Stimulated activated CD8-positive, alpha-beta memory T cell treated with anti-CD3 and anti-CD28 coated beads, Interleukin-12 subunit alpha, Interleukin-12 subunit beta, amount 100 ng/mL, for 1 hour (primary cell): ENCODE measurements around the gene DGKI.

Experiments
- DNase-seq: peaks from one replicate; pipeline ENCODE4 v3.0.0-alpha.2; 2020; ENCODE audit warnings: low read depth

DGKI gene

DNA sequence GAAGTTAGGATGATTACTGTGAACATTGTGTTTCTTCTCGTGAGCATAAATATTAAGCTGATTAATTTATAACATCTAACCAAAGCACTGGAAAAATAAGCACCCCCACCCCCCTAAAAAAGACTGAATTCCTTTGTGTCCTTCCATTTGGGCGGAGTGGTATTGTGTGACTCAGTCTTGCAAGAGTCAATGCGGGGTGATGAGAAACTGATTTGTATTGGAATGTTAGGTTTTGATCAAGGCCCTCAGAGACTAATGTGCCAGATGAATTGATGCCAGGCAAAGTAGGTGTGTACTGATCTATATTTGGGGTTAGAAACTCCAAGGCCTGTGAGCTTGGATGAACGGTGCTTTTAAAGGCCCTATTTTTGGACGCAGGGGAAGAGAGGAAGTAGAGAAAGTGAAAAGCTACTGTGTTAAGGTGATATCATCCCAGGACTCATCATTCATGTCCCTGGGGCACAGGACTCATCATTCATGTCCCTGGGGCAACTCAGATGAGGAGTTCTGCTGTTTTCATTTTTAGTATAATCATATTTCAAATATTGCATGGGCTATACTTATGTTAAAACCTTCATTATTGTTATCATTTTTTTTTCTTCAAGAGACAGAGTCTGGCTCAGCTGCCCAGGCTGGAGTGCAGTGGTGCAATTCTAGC lies 442.0 kb downstream of the DGKI start:
- DNase-seq = no peak

DNA sequence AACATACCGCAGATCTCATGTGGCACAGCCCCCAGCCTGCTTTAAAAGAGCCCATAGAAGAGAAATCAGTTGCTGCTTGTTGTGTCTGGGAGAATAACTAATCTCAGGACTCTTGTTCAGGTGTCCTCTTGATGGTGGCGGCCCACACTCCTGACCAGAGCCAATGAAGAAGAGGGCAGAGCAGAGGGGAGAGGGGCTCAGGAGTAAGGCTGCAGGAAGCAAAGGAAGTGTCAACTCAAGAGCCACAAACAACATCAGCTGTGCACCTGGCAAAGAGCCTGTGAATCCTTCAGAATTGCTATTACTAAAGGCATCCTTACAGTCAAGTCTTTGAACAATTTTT lies 443.4 kb downstream of the DGKI start:
- no peak for DNase-seq

DNA sequence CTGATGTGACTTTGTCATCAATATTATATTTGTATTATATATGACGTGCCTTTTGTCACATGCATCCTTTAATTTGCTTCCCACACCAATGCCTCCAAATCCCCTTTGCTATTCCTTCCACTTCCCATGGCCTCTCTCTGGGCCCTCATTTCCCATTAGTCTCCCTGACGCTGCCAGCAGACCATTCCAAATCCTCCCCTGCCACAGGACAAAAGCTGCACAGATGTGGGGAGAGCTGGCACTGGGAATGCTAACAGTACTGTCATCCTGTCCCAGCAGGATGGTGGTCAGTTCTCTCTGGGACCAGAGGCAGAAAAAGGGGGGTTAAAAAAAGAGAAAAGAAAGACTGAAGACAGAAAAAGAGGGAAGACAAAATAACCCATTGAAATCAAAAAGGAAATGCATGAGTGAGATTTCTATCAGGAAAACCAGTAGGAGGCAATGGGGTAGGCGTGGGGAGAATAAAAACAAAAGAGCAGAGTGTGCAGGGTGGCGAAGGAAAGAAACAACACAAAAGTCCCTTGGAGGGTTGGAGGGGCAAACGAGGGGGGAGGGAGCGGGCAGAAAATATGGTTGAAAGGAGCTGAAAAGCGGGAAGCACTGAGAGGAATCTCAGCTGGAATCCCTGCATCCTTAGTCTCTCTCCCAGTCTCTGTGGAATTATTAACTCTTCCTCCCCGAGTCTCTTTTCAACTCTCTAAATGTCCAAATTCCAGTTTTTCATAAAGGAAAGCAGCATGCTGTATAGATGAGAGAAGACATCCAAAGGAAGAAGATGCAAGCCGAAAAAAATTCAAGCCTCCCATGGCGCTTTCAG lies 444.0 kb downstream of the DGKI start:
- no peak for DNase-seq

DNA sequence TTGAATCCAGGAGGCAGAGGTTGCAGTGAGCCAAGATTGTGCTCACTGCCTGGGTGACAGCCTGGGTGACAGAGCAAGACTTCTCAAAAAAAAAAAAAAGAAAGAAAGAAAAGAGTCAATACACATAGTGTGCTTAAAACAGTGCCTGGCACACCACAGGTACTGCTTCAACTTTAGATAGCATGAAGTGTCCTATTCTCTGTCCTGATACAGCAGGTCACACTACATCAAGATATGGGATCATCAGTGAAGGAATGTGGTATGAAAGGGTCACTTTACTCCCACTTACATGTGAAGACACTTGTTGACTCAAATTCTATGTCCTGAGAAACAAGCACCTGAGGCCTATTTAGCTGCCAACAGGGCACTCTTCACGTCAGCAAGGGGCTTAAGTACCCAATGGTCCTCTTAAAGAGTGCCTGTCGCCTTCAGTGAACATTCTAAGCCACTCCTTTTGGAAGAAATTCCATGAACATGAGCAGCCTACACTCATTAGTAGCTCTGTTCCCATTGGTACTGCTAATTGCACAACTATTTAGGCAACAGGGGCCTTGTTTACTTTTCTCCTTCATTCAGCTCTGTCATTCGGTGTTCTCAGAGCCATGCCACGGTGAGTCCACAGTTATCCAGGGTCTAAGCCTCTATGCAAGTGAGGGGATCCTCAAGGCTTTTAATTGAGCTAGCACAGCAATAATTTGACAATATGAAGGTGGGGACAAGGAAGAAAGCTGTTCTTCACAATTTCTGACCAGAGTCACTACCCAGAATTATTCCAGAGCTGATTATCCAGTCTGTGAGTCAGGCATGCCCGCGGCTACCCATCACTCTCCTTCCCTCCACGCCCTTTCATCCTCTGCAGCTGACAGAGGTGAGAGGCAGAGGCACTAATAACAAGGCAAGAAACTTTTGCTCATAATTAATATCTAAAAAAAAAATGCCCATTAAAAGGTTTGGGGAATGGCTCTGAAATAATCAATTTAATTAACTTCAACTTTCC lies 446.6 kb downstream of the DGKI start:
- no peak for DNase-seq

DNA sequence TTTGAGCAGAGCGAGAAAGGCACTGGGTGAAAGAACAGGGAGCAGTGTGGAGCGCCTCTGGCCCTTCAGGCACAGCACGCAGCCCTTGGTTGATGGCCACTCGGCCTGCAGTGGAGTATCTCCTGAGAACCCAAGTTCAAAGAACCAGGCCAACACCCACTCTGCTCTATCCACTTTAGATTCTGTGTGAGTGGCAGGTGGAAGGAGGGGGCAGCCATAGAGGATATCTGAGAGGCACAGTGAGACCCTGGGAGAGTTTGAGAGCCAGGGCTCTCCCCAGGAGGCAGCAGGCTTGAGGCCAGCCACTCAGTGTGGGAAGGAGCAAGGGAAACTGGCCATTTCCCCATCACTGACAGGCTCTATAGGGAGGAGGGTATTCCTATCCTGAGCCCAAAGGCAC lies 450.7 kb downstream of the DGKI start:
- no peak for DNase-seq

DNA sequence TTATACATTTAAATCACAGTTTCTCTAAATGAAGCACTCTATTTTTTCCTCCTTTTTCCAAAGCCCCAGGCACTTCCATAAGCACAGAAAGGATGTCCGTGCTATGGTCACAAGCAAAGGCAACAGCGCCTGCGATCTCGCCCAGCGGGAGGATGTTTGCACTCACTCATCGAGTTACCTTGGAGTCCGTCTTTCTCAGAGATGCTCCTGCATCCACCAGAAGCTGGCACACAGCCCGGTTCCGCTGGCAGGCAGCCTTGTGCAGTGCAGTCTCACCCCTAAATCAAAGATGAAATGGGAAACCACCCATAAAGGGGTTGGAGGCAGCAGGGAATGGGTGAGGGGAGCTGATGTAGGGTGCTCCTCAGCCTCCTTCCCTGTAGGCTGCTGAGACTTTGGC lies 451.4 kb downstream of the DGKI start:
- no peak for DNase-seq

DNA sequence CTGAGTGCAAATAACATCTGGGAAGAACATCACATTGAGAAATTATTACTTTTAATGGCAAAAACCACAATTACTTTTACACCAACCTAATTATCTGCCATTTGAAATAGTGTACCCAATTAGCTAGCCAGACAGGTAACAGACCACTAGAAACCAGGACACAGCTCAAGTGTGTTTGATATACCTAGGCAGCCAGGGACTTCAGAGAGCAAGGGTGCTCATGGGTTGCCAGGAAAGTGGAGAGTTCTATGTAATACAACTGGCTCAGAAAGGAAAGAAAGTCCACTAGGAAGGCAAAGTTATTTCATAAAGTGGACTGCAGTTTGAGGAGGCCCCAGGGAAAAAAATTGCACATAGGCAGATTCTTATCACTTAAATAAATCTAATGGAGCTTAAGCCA lies 453.2 kb downstream of the DGKI start:
- DNase-seq = no peak

DNA sequence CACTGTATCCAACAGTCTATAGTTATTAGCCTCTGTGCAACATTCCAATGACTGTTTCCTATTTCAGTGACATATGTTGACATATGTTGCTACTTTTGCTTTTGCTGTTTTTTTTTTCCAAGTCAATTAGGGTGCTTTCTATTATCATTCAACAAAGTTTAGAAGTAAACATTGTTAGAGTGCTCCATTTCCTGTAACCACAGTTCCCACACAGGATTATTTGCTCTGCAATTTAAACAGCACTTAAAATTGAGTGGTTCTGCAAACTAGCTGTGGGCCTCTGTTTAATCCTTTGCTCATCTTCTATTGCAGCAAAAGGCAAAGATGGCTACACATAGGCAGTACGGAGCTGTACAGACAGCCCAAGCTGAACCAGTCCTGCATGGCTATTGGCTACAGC lies 456.7 kb downstream of the DGKI start:
- no peak for DNase-seq

DNA sequence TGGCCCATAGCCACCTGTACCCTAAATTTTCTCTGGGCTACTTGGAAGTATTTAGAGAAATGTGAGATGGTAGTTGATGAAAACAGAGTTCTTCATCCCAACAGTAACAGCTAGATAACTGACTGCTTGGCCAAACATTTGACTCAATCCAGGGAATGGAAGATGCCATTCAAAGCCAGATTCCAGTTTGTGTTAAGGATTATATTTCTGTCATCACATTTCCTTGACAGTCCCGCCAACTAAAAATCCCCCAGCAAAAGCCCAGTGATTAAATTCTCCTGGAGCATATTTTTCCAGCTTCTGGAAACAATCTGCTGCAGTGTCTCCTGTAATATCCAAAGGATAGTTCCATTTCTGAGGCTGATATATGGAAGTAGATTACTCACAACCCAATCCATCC lies 457.9 kb downstream of the DGKI start:
- DNase-seq = no peak

DNA sequence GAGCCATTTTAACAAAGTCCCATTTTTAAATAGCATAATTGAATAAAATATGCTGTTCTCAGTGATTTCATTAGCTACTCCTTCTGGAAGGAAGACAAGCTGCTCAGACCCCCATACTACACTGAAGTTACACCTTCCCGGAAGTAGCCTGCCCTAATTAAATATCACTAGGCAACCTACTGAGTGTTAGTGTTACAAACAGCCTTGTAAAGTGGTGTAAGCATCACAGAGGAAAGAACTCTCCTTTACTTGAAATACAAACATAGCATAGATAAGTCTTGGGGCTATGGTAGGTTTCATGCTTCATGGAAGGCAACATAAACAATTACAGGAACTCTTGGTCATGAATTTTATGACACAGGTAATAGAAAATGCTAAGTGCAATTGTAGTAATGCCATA lies 459.8 kb downstream of the DGKI start:
- no peak for DNase-seq

DNA sequence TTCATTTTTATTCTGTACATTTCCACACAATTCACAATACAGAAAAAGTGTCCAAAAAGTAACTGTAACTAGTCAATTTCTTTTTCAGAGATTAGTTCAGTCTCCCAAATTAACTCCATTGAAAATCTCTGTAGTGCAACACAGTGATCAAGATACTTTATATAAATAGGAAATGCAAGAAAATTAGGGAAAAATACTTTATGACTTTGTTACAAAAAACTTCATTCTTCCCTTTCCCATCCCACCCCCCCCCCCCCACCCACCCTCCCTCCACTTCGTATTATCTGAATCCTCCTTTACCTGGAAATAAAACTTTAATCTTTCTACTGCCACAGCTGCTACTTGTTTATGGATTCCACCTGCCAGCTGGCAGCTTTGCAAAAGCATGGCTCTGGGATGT lies 465.7 kb downstream of the DGKI start:
- DNase-seq = no peak

DNA sequence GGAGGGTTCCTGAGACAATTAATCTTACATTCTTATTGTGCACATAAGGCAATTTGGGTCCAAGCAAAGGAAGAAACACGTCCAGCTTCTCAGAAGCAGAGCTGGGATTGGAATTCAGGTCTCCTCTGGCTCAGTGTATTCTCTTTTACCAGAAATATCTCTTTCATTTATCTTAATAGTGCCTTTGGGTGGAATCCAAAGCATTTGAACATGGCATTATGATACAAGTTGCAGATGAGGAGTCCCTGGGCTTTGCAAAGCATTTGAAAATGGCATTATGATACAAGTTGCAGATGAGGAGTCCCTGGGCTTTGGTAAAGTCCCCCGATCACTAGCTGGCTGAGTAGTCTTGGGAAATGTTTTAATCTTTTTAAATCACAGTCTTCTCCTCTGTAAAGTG lies 473.3 kb downstream of the DGKI start:
- no peak for DNase-seq

DNA sequence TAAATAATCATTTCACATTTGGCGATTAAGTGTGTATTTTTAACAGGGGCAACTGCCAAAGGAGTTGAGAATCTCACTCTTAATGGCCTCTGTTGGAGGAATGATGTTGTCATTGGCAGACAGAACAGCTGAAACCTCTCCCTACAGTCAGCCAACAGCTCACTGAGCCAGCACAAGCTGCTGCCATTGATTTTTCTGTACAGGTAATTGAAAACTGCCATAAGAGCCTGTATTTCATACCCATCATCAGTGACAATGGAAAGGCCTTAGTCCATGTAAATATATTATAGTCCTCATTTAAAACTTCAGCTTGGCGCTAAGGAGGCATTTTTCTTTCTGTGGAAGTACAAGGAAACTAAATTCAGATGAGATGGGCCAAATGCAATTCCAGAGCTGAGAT lies 475.2 kb downstream of the DGKI start:
- no peak for DNase-seq

DNA sequence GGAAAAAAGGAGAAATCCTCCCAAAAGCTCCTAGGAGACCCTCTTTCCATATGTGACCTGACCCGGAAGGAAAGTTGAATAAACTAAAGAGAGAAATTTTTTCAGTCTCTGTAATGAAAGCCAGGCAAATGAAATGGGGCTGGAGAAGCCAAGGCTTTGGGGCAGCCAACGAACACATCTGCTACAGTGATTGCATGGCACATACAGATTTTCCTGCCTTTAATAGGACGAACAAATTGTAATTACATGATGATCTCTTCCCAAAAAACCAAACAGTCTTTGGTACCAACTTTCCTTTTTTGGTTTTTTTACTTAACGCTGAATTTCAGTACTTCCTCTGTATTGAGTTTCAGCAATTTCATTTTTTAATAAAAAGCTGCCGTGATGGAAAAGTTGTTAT lies 479.8 kb downstream of the DGKI start:
- no peak for DNase-seq

DNA sequence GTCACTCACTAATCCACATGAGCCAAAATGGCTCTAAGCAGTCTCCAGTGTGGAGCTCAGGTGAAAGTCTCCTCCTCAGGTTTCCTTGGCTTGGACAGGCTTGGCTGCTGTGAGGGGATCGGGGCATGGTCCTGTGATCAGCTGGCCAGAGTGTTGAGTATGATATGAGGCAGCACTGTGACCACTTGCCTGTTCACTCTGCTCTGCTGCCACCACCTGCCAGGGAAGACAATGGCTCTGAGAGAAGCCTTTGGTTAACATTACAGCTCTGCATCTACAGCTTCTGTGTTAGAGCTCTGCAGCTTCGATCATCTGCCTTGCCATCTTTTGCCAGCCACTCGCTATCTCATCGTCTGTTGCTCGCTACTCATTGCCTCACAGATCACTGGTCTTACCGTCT lies 483.1 kb downstream of the DGKI start:
- no peak for DNase-seq

DNA sequence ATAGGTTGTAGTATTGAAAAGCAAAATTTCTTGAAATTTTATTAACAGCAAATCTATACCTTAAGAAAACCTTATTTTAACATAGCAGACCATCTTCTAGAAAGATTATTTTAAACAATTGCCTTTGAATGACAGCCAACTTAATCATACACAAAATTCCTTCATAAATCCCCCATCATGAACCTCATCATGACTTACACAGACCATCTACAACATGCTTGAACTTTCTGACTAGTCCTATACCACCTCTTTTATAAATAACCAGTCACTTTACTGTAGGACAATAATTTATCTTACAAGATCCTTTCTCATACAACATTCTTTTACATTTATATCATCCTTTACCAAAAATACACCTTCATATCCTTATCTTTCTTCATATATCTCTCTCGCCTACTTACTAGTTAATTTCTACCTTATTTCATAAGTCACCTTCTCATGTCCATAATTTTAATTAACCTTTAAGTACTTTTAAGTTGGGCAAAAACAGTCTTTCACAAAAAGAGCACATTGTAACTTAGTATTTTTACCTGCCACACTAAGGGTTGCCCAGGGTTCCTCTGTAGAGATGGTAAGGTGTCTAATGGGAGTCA lies 486.6 kb downstream of the DGKI start:
- DNase-seq = no peak

DNA sequence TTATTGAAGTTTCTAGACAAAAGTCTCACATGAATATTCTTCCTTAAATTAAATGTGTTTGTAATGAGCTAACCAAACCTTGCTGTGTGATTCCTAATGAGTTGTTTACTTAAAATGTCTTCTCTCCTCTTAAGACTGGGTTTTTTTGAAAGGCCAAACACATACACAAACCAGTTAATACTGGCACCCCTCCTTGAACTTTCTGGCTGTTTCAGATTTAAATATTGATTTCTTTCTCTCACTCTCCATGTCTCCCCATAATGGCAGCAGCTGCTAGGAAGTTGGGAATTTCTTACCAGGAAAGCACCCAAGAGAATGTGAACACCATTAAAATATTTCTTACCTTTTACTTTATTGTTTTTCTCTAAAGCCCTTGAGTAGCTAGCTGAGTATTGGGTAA lies 491.8 kb downstream of the DGKI start:
- no peak for DNase-seq

DNA sequence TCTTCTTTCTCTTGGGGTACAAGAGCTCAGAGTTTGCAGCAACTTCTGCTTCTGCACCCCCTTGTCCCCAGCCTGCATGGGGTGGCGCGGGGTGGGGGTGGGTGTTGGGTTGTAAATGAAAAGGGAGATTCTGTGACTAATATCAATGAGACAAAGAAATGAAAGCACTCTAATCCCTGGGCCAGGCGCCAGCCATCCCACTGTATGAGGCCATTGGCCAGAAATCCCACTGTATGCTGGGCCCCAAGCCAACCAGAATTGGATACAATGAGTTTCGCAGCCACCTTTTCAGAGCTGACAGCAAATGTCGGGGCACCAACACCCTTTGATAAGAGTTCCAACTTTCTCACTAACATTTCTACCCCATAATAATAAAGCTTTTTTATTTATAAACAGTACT lies 492.4 kb downstream of the DGKI start:
- DNase-seq = no peak

DNA sequence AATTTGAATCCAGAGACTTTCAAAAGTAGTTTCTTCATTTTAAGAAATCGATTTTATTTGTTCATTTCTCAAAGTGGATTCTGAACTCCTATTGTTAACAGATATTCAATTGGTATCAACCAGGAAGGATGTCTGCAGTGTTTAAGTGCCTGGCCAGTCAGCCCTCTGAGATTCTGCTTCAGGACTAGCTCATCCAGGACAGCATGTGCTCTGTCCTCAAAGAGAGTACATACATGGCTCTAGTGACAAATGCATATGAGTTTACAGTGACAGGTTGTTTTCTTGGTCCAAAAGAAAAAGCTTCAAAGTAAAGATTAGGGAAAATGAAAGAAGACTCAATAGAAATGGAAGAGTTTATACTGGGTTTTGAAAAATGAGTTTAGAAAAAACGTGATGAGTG lies 494.8 kb downstream of the DGKI start:
- no peak for DNase-seq

DNA sequence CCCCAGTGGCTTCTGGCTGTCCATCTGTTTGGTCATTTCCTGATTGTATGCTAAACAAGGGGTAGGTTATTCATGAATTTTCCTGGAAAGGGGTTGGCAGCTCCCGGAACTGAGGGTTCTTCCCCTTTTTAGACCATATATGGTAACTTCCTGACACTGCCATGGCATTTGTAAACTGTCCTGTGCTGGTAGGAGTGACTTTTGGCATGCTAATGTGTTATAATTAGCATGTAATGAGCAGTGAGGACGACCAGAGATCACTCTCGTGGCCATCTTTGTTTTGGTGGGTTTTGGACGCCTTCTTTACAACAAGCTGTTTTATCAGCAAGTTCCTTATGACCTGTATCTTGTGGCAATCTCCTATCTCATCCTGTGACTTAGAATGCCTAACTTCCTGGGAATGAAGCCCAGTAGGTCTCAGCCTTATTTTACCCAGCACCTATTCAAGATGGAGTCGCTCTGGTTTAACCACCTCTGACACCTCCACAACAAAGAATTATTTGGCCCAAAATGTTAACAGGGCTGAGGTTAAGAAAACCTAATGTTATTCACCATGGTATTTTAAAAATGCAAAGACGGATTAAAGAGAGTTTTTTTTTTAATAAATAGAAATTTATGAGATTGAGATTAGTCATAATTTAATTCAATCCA lies 500.9 kb downstream of the DGKI start:
- no peak for DNase-seq

DNA sequence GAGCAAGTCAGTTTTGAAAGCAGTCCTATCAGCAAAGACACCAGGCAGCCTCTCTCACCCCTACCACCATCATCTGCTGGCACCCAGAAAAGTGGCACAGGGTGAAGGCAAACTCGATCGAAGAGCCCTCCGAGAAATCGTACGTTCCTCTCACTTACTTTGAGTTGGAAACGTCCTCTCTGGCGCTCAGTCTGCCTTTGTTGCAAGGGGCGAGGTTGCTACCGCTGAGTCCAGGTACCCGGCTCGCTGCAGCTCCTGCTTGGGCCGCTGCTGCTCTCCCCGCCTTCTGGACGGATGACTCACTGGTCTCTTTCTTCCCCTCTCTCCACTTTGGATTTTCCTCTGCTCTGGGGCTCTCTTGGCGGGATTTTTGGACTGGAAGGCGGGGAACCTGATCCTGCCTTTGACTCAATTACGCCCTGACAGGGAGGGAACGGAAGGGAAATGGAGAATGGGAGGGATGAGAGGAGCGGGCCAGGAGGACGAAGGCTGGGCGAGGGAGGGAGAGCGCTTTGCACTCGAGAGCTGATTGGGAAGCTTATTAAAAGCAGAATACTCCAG lies 503.4 kb downstream of the DGKI start, which contains the start of gene PTN:
PTN (minus strand) TSS at position 453 of the 561 bp plus-strand sequence. CDS start 88,760 bp downstream, outside the sequence.
- DNase-seq = no peak
